IgD-negative memory B cell (primary cell): ENCODE results near the gene TMPO. TPM values are rescaled to one million over a fixed set of nuclear protein-coding genes. Genes with fewer than 3 reads are reported as not detected.
"Not testable (repeated sequence)": the region's sequence is repeated elsewhere in the genome, so short reads cannot be mapped to it uniquely, and the experiment has no call there.

ENCODE experiments used
- H3K27ac Mint-ChIP-seq, 3 donors: one replicate each; pipeline ENCODE4 v1.8.0; 2020 to 2022; ENCODE audit warnings: mild to moderate bottlenecking in 3 of 3, mixed read lengths in 3 of 3, moderate library complexity in 1 of 3
- H3K27me3 Mint-ChIP-seq: one replicate; pipeline ENCODE4 v1.8.0; 2021; ENCODE audit warnings: mixed read lengths
- H3K36me3 Mint-ChIP-seq: one replicate; pipeline ENCODE4 v1.8.0; 2020; ENCODE audit warnings: mild to moderate bottlenecking, mixed read lengths
- H3K4me1 Mint-ChIP-seq, 3 donors: one replicate each; pipeline ENCODE4 v1.8.0; 2020 to 2022; ENCODE audit warnings: mixed read lengths in 3 of 3, mild to moderate bottlenecking in 1 of 3
- H3K4me3 Mint-ChIP-seq, 4 donors: one replicate each; pipeline ENCODE4 v1.8.0; 2020 to 2022; ENCODE audit warnings: mild to moderate bottlenecking in 4 of 4, mixed read lengths in 4 of 4, moderate library complexity in 3 of 4
- H3K9me3 Mint-ChIP-seq, 3 donors: one replicate each; pipeline ENCODE4 v1.8.0; 2020 to 2021; ENCODE audit warnings: mixed read lengths in 3 of 3, mild to moderate bottlenecking in 1 of 3
- polyA plus RNA-seq: library from polyadenylated mRNA; unstranded; fragments of 300-500 nt; fragmentation: Illumina TruSeq; gene quantifications from one replicate; pipeline ENCODE4 v1.2.3, GENCODE V29; 2021

The TMPO gene
- polyA plus RNA-seq, 1 donor from 2014 or later = 63.7 TPM

- Mint-ChIP-seq H3K27me3 (no peaks in the 10 kb centered on the region), H3K4me3 (no peak overlapping the region), H3K4me1 (peaks cover 5 to 9% (median 5%) of the 10 kb centered on the region in 3 donors), H3K27ac (no peak overlapping the region), H3K36me3 (peaks cover under 1% of the 10 kb centered on the region), H3K9me3 (no peaks in the 10 kb centered on the region)
These were observed 17.4 kb downstream of the TMPO start for GRCh38 chr12:98532687-98533304.

DNA sequence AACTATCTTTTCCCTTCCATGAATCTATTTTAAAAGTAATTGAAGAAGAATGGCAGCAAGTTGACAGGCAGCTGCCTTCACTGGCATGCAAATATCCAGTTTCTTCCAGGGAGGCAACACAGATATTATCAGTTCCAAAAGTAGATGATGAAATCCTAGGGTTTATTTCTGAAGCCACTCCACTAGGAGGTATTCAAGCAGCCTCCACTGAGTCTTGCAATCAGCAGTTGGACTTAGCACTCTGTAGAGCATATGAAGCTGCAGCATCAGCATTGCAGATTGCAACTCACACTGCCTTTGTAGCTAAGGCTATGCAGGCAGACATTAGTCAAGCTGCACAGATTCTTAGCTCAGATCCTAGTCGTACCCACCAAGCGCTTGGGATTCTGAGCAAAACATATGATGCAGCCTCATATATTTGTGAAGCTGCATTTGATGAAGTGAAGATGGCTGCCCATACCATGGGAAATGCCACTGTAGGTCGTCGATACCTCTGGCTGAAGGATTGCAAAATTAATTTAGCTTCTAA lies 18.4 kb downstream of the TMPO start:
- peaks cover 3 to 7% (median 4%) of the 10 kb centered on the region in 3 donors for H3K4me1 Mint-ChIP-seq
- H3K4me3 Mint-ChIP-seq = no peak overlapping the region
- H3K27ac Mint-ChIP-seq = no peak overlapping the region
- H3K9me3 Mint-ChIP-seq = no peaks in the 10 kb centered on the region
- no peaks in the 10 kb centered on the region for H3K27me3 Mint-ChIP-seq
- peaks cover 2% of the 10 kb centered on the region for H3K36me3 Mint-ChIP-seq

DNA sequence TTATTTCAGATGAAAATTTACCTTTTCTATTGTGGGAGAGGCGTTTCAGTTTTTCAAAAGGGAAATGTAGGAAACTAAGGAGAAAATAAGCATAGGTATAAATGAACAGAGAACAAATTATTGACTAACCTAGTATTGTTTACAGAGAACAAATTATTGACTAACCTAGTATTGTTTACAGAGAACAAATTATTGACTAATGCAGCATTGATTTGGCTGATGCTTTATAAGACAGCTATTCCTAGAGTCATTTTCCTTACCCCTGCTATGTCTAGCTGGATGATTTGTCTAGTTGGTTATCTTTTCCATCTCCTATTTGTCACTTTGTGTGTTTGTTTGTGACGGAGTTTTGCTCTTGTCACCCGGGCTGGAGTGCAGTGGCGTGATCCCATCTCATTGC lies 22.6 kb downstream of the TMPO start:
- Mint-ChIP-seq H3K4me1 (peaks cover 0 to 3% (median 2%) of the 10 kb centered on the region in 3 donors), H3K27ac (no peak overlapping the region), H3K4me3 (no peak overlapping the region), H3K9me3 (no peaks in the 10 kb centered on the region), H3K27me3 (no peaks in the 10 kb centered on the region), H3K36me3 (peaks cover 4% of the 10 kb centered on the region)

DNA sequence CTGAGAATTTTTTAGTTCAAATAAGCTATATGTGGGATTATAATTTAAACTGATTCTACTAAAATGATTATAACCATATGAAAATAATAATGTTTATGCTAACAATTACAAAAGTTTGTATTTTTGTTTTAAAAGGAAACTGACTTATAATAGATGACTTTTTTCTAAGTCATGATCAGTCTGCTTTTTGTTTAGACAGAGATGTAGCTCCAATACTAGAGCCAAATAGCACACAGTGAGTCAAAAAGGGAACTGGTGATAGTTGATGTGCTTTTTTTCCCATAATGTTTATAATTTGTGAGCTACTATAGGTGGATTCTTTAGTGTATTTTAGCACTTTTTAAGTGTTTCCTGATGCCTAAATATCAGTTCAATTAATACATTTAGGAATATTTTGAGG lies 28.3 kb downstream of the TMPO start:
- H3K9me3 Mint-ChIP-seq = no peaks in the 10 kb centered on the region
- H3K4me1 Mint-ChIP-seq = no peaks in the 10 kb centered on the region
- no peak overlapping the region for H3K4me3 Mint-ChIP-seq
- no peak overlapping the region for H3K27ac Mint-ChIP-seq
- H3K27me3 Mint-ChIP-seq = no peaks in the 10 kb centered on the region
- peaks cover 7% of the 10 kb centered on the region for H3K36me3 Mint-ChIP-seq

GRCh38 chr12:98544751-98545150 lies 29.4 kb downstream of the TMPO start:
- peaks cover 7% of the 10 kb centered on the region for H3K36me3 Mint-ChIP-seq
- no peak overlapping the region for H3K27ac Mint-ChIP-seq
- H3K4me1 Mint-ChIP-seq = no peaks in the 10 kb centered on the region
- H3K4me3 Mint-ChIP-seq = no peak overlapping the region
- H3K9me3 Mint-ChIP-seq = no peaks in the 10 kb centered on the region
- H3K27me3 Mint-ChIP-seq = no peaks in the 10 kb centered on the region

DNA sequence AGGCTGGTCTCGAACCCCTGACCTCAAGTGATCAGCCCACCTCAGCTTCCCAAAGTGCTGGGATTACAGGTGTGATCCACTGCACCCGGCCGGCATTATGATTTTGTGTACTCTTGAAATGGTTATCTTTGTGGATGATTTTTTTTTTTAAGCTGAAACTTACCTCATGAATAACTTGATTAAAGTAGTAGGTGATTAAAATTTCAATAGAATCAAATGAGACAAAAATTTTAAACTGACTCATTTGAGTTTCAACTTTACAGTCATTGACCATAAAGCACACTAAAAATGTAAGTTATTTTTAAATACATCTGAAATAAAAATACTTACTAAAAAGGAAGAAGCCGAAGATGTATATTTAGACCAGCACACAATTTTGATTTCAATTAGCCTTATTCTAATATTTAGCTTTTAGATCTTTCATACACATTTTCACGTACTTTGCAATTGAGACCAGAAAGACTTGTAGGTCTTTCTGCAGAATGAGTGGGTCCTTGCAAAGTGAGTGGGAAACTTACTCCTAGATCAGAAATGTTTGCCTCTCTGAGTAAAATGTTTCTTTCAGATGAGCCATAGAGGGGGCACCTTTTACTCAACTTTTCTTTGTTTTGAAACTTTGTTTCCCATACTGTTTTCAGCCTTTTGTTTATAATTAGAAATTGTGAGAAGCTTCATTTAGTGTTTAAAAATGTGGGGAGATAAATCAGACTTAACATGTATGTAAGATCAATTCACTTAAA lies 34.2 kb downstream of the TMPO start:
- Mint-ChIP-seq H3K27ac (peak overlapping the region in 1 of 3 donors; percentile 59), H3K9me3 (no peaks in the 10 kb centered on the region), H3K4me3 (no peak overlapping the region), H3K4me1 (no peaks in the 10 kb centered on the region), H3K27me3 (no peaks in the 10 kb centered on the region), H3K36me3 (peaks cover 6% of the 10 kb centered on the region)

DNA sequence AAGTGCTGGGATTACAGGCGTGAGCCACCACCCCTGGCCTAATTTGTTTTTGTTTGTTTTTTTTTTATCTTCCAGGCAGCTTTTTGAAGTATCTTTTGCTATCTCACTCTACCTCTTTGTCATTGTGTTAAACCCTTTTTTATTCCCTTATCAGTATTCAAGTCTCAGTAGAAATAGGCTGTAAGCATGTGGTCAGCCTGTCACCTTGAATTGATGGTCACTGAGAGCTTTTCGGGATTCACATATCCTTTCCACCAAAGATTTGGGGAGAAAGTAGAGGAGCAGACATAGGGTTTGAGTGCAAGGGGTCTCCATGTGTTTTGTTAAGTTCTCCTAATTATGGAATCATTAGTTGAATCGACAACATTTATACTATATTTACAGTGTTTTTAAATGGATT lies 36.4 kb downstream of the TMPO start:
- H3K36me3 Mint-ChIP-seq = peaks cover 3% of the 10 kb centered on the region
- peaks cover 0 to 2% (median 0%) of the 10 kb centered on the region in 3 donors for H3K9me3 Mint-ChIP-seq
- no peaks in the 10 kb centered on the region for H3K4me1 Mint-ChIP-seq
- no peaks in the 10 kb centered on the region for H3K27me3 Mint-ChIP-seq
- H3K4me3 Mint-ChIP-seq = no peak overlapping the region
- H3K27ac Mint-ChIP-seq = no peak overlapping the region

DNA sequence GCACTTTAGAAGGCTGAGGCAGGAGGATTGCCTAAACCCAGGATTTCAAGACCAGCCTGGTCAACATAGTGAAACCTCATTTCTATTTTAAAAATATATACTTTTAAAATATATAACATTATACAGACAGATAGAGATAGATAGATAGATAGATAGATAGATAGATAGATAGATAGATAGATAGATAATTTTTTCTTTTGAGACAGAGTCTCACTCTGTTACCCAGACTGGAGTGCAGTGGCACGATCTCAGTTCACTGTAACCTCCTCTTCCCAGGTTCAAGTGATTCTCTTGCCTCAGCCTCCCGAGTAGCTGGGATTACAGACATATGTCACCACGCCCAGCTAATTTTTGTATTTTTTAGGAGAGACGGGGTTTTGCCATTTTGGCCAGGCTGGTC lies 42.7 kb downstream of the TMPO start:
- not testable (repeated sequence) for H3K27ac Mint-ChIP-seq, H3K4me3 Mint-ChIP-seq, H3K9me3 Mint-ChIP-seq, H3K4me1 Mint-ChIP-seq, H3K27me3 Mint-ChIP-seq, H3K36me3 Mint-ChIP-seq

DNA sequence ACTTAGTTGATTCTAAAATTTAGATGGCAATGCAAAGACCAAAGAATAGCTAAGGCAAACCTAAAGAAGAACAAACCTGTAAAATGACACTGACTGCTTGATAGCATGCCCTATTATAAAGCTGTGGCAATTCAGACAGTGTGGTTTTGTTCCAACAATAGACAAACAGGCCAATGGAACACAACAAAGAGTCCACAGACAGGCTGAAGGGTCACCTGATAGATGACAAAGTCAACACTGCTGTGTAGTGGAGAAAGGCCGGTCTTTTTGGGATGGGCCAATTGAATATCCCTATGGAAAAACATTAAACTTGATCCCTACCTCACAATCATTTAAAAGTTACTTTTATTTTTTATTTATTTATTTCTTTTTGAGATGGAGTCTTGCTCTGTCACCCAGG lies 44.3 kb downstream of the TMPO start:
- Mint-ChIP-seq H3K4me1 (no peaks in the 10 kb centered on the region), H3K27me3 (no peaks in the 10 kb centered on the region), H3K4me3 (no peak overlapping the region), H3K36me3 (peaks cover 1% of the 10 kb centered on the region), H3K27ac (no peak overlapping the region), H3K9me3 (peaks cover 0 to 2% (median 0%) of the 10 kb centered on the region in 3 donors)

- no peak overlapping the region for H3K4me3 Mint-ChIP-seq
- H3K9me3 Mint-ChIP-seq = no peaks in the 10 kb centered on the region
- H3K27me3 Mint-ChIP-seq = no peaks in the 10 kb centered on the region
- no peak overlapping the region for H3K27ac Mint-ChIP-seq
- H3K4me1 Mint-ChIP-seq = peaks cover 0 to 3% (median 3%) of the 10 kb centered on the region in 3 donors
- H3K36me3 Mint-ChIP-seq = no peaks in the 10 kb centered on the region
These were observed 46.5 kb downstream of the TMPO start for GRCh38 chr12:98561846-98562245.

GRCh38 chr12:98572010-98572409 lies 56.6 kb downstream of the TMPO start:
- no peak overlapping the region for H3K27ac Mint-ChIP-seq
- peaks cover 3% of the 10 kb centered on the region for H3K36me3 Mint-ChIP-seq
- H3K9me3 Mint-ChIP-seq = no peaks in the 10 kb centered on the region
- H3K4me1 Mint-ChIP-seq = peaks cover 0 to under 1% (median 0%) of the 10 kb centered on the region in 3 donors
- no peaks in the 10 kb centered on the region for H3K27me3 Mint-ChIP-seq
- no peak overlapping the region for H3K4me3 Mint-ChIP-seq

DNA sequence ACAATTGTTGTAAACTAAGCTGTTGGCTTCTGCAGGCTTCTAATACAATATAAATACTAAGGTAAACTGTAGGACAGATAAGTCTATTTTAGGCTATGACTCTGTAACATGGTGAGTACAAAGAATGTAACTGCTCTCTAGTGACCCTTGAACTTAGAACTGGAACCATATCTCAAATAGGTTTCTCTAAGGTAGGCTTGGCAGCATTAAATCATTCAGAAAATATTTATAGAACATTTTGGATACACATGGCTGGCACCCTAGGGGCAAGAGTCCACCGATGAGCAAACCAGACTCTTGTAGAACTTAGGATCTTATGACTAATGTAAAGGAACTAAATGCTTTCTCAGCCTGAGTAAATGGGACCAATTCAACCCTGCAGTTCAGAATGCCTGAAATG lies 58.7 kb downstream of the TMPO start:
- no peak overlapping the region for H3K27ac Mint-ChIP-seq
- no peaks in the 10 kb centered on the region for H3K9me3 Mint-ChIP-seq
- H3K4me3 Mint-ChIP-seq = no peak overlapping the region
- H3K36me3 Mint-ChIP-seq = peaks cover 4% of the 10 kb centered on the region
- no peaks in the 10 kb centered on the region for H3K4me1 Mint-ChIP-seq
- peaks cover 1% of the 10 kb centered on the region for H3K27me3 Mint-ChIP-seq

GRCh38 chr12:98575013-98575412 lies 59.6 kb downstream of the TMPO start:
- H3K27me3 Mint-ChIP-seq = peaks cover 1% of the 10 kb centered on the region
- peaks cover 0 to 3% (median 0%) of the 10 kb centered on the region in 3 donors for H3K4me1 Mint-ChIP-seq
- no peak overlapping the region for H3K4me3 Mint-ChIP-seq
- no peaks in the 10 kb centered on the region for H3K9me3 Mint-ChIP-seq
- H3K27ac Mint-ChIP-seq = peak overlapping the region in 1 of 3 donors; percentile 47
- peaks cover 4% of the 10 kb centered on the region for H3K36me3 Mint-ChIP-seq

GRCh38 chr12:98576795-98577194 lies 61.4 kb downstream of the TMPO start:
- not testable (repeated sequence) for H3K4me3 Mint-ChIP-seq, H3K36me3 Mint-ChIP-seq, H3K27ac Mint-ChIP-seq

DNA sequence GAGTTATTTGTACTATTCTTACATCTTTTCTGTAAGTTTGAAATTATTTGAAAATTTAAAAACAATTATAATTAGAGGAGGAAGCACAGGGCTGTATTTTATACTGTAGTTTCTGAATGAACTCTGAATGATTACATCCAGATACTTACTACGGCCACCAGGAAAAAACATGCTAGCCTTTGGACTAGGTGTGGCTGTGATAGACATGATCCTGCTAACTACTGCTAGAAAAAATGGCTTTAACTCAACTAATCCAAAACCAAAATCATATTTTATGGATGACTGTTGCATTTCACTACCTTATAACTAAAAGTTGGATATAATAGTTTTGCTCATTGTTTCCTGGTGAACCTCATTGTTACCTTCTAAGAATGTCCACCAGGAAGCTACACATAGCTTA lies 63.0 kb downstream of the TMPO start:
- H3K9me3 Mint-ChIP-seq = no peaks in the 10 kb centered on the region

More at GRCh38 chr12:98576795-98577194, 61.4 kb downstream of the TMPO start:
- H3K4me1 Mint-ChIP-seq, H3K27me3 Mint-ChIP-seq, H3K9me3 Mint-ChIP-seq: not testable (repeated sequence)

GRCh38 chr12:98578821-98579220 lies 63.4 kb downstream of the TMPO start:
- Mint-ChIP-seq H3K4me3 (no peak overlapping the region), H3K9me3 (no peaks in the 10 kb centered on the region), H3K27me3 (peaks cover 1% of the 10 kb centered on the region), H3K36me3 (peaks cover 3% of the 10 kb centered on the region), H3K27ac (no peak overlapping the region), H3K4me1 (peaks cover 0 to 3% (median 0%) of the 10 kb centered on the region in 3 donors)

More for the DNA sequence above, 63.0 kb downstream of the TMPO start:
- Mint-ChIP-seq H3K27ac (no peak overlapping the region), H3K4me3 (no peak overlapping the region), H3K27me3 (peaks cover 1% of the 10 kb centered on the region), H3K4me1 (peaks cover 0 to 3% (median 0%) of the 10 kb centered on the region in 3 donors), H3K36me3 (peaks cover 4% of the 10 kb centered on the region)
